ENCODE results near the gene GRAMD1C.

DNA sequence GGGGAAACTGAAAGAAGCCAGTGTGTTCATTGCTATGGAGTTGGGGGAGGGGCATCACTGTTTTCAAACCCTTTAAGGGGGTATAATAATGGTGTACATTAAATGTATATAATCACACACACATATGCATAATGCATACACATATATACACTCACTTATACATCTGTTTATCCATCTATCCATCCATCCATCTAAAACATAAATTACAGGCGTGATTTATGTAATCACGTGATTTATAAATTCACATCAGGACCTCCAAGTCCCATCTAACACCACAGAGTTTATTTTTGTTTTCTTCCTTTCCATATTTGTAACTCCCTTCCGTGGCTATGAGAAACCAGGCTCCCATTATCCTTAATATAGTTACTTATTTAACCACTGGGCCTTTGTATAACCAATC is 39.8 kb downstream of the GRAMD1C start:
- TF ChIP-seq, protein P1, sequence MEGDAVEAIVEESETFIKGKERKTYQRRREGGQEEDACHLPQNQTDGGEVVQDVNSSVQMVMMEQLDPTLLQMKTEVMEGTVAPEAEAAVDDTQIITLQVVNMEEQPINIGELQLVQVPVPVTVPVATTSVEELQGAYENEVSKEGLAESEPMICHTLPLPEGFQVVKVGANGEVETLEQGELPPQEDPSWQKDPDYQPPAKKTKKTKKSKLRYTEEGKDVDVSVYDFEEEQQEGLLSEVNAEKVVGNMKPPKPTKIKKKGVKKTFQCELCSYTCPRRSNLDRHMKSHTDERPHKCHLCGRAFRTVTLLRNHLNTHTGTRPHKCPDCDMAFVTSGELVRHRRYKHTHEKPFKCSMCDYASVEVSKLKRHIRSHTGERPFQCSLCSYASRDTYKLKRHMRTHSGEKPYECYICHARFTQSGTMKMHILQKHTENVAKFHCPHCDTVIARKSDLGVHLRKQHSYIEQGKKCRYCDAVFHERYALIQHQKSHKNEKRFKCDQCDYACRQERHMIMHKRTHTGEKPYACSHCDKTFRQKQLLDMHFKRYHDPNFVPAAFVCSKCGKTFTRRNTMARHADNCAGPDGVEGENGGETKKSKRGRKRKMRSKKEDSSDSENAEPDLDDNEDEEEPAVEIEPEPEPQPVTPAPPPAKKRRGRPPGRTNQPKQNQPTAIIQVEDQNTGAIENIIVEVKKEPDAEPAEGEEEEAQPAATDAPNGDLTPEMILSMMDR (IDR thresholded peaks at IDR 0.05; ENCODE audit: insufficient read depth, low read length, poor library complexity, severe bottlenecking) = no peak
- no peak for TF ChIP-seq EZH2phosphoT487 (conservative IDR thresholded peaks at IDR 0.05; ENCODE audit: low read length)

All from SU-DHL-6 (cell line).